Liver (tissue), 9 donors: ENCODE measurements around the gene COL24A1. TPM values are rescaled to one million over a fixed set of nuclear protein-coding genes. Genes with fewer than 3 reads are reported as not detected.

Experiments
- DNase-seq: peaks from one replicate; pipeline ENCODE4 v3.0.0-alpha.2; 2017; ENCODE audit warnings: low spot score
- H3K27ac ChIP-seq, 2 donors: one replicate each; pipeline ENCODE4 v1.7.0; 2013; ENCODE audit warnings: inconsistent platforms in 2 of 2, low read length in 2 of 2, control low read depth in 1 of 2, low read depth in 1 of 2, mild to moderate bottlenecking in 1 of 2
- H3K27me3 ChIP-seq, 4 donors: one replicate each; pipeline versions ENCODE4 v1.6.1 to v1.7.0; 2013; ENCODE audit warnings: low read length in 3 of 4, inconsistent platforms in 1 of 4, mild to moderate bottlenecking in 1 of 4, moderate library complexity in 1 of 4; ENCODE audit not compliant: control insufficient read depth in 4 of 4, insufficient read depth in 4 of 4
- H3K36me3 ChIP-seq, 4 donors: one replicate each; pipeline versions ENCODE4 v1.6.1 to v1.7.0; 2013; ENCODE audit warnings: low read length in 3 of 4, mild to moderate bottlenecking in 3 of 4, low read depth in 1 of 4, moderate library complexity in 1 of 4; ENCODE audit not compliant: control insufficient read depth in 4 of 4, insufficient read depth in 3 of 4
- H3K4me1 ChIP-seq, 4 donors: one replicate each; pipeline versions ENCODE4 v1.6.1 to v1.7.0; 2013; ENCODE audit warnings: low read length in 3 of 4, mild to moderate bottlenecking in 3 of 4, moderate library complexity in 1 of 4; ENCODE audit not compliant: control insufficient read depth in 4 of 4, insufficient read depth in 4 of 4
- H3K4me3 ChIP-seq, 3 donors: one replicate each; pipeline versions ENCODE4 v1.6.1 to v1.7.0; 2013; ENCODE audit warnings: low read length in 3 of 3, control low read depth in 1 of 3, low read depth in 1 of 3, mild to moderate bottlenecking in 1 of 3
- H3K9ac ChIP-seq, 2 donors: one replicate each; pipeline ENCODE4 v1.7.0; 2013; ENCODE audit warnings: low read length in 2 of 2, mild to moderate bottlenecking in 2 of 2, moderate library complexity in 2 of 2, control low read depth in 1 of 2, low read depth in 1 of 2
- H3K9me3 ChIP-seq, 4 donors: one replicate each; pipeline versions ENCODE4 v1.6.1 to v1.7.0; 2013; ENCODE audit warnings: low read length in 3 of 4; ENCODE audit not compliant: control insufficient read depth in 4 of 4
- ATF3 ChIP-seq: IDR thresholded peaks from 2 replicates; pipeline ENCODE4 v1.6.1; 2016; ENCODE audit warnings: antibody characterized with exemption
- CTCF ChIP-seq: fragments of 150-350 bp; IDR thresholded peaks from 2 replicates; pipeline ENCODE4 v1.5.1; 2017; ENCODE audit warnings: improper control_type of control experiment, low read depth, low read length; ENCODE audit not compliant: missing input control
- EGR1 ChIP-seq, 2 donors: IDR thresholded peaks; 2 replicates each; pipeline ENCODE4 v1.6.1; 2016 to 2018; ENCODE audit warnings: antibody characterized with exemption in 2 of 2, low read depth in 2 of 2
- FOXA1 ChIP-seq: IDR thresholded peaks from 2 replicates; pipeline ENCODE4 v1.6.1; 2016; ENCODE audit warnings: antibody characterized with exemption
- FOXA2 ChIP-seq: IDR thresholded peaks from 2 replicates; pipeline ENCODE4 v1.6.1; 2016; ENCODE audit warnings: antibody characterized with exemption
- GABPA ChIP-seq, 2 donors: IDR thresholded peaks in 1 of 2; conservative IDR thresholded peaks in 1 of 2; 2 replicates each; pipeline ENCODE4 v1.6.1; 2016; ENCODE audit warnings: antibody characterized with exemption in 2 of 2, mild to moderate bottlenecking in 1 of 2, moderate library complexity in 1 of 2
- HNF4A ChIP-seq, 2 donors: conservative IDR thresholded peaks; 2 replicates each; pipeline ENCODE4 v1.6.1; 2016; ENCODE audit warnings: antibody characterized with exemption in 2 of 2, mild to moderate bottlenecking in 2 of 2
- HNF4G ChIP-seq: IDR thresholded peaks from 2 replicates; pipeline ENCODE4 v1.6.1; 2016; ENCODE audit warnings: antibody characterized with exemption
- JUND ChIP-seq, 2 donors: IDR thresholded peaks; 2 replicates each; pipeline ENCODE4 v1.6.1; 2016; ENCODE audit warnings: antibody characterized with exemption in 2 of 2
- NR2F2 ChIP-seq: IDR thresholded peaks from 2 replicates; pipeline ENCODE4 v1.6.1; 2016; ENCODE audit warnings: antibody characterized with exemption
- RAD21 ChIP-seq, 2 donors: IDR thresholded peaks; 2 replicates each; pipeline ENCODE4 v1.6.1; 2016; ENCODE audit warnings: antibody characterized with exemption in 2 of 2, mild to moderate bottlenecking in 2 of 2
- REST ChIP-seq: IDR thresholded peaks from 2 replicates; pipeline ENCODE4 v1.6.1; 2016; ENCODE audit warnings: antibody characterized with exemption, mild to moderate bottlenecking
- RXRA ChIP-seq, 2 donors: IDR thresholded peaks; 2 replicates each; pipeline ENCODE4 v1.6.1; 2017 to 2018; ENCODE audit warnings: antibody characterized with exemption in 2 of 2, mild to moderate bottlenecking in 1 of 2
- SP1 ChIP-seq: IDR thresholded peaks from 2 replicates; pipeline ENCODE4 v1.6.1; 2018; ENCODE audit warnings: antibody characterized with exemption, mild to moderate bottlenecking
- TAF1 ChIP-seq: conservative IDR thresholded peaks from 2 replicates; pipeline ENCODE4 v1.6.1; 2016; ENCODE audit warnings: antibody characterized with exemption, mild to moderate bottlenecking
- YY1 ChIP-seq: IDR thresholded peaks from 2 replicates; pipeline ENCODE4 v1.6.1; 2016; ENCODE audit warnings: antibody characterized with exemption, mild to moderate bottlenecking
- ZBTB33 ChIP-seq: IDR thresholded peaks from 2 replicates; pipeline ENCODE4 v1.6.1; 2016; ENCODE audit warnings: antibody characterized with exemption
- WGBS: extraction: QIAGEN DNeasy Blood & Tissue Kit; methylation state at CpG from one replicate; pipeline ENCODE4 v1.1.7; 2013; 5-methylcytosine and 5-hydroxymethylcytosine counted together
- polyA plus RNA-seq, 2 donors: library from polyadenylated mRNA; stranded (reverse) in 1 of 2; unstranded in 1 of 2; fragments of 200-250 nt in 1 of 2; fragments of >200 nt in 1 of 2; fragmentation: Nextera tagmentation in 1 of 2; extraction: Ambion mirVana in 1 of 2; gene quantifications; one replicate each; pipeline versions ENCODE4 v1.2.1 to v1.2.3, GENCODE V29; 2013 to 2015
- total RNA-seq, 2 donors: library from RNA; depleted of rRNA; stranded (reverse); fragments of >200 nt; gene quantifications; one replicate each; pipeline ENCODE4 v1.2.3, GENCODE V29; 2014
- TF ChIP-seq, protein P1 (sequence below): IDR thresholded peaks from 2 replicates; pipeline ENCODE4 v1.6.1; 2016; ENCODE audit warnings: antibody characterized with exemption
- donor health status: healthy.
- donor health status: healthy.
- donor health status: healthy.
- donor health status: healthy.
- donor health status: healthy.

Gene COL24A1
- total and polyA plus RNA-seq, 4 donors = under 0.01 to 0.28 (median 0.01) TPM; not detected in 1

GRCh38 chr1:85708829-85709227, 447.7 kb downstream of the COL24A1 start:
- Histone ChIP-seq H3K36me3 (peaks cover 0 to 3% (median 0%) of the 10 kb centered on the region in 4 donors), H3K4me1 (peaks cover 3 to 17% (median 10%) of the 10 kb centered on the region in 4 donors), H3K9ac (peak overlapping the region in 1 of 2 donors; percentile 90), H3K4me3 (peak overlapping the region; percentile 78 to 85 (median 79)), H3K9me3 (peaks cover 0 to 3% (median 0%) of the 10 kb centered on the region in 4 donors), H3K27ac (peak overlapping the region; percentile 69 to 79), H3K27me3 (peaks cover 0 to 3% (median 0%) of the 10 kb centered on the region in 4 donors)
- TF ChIP-seq SP1 = no peak
- no peak for TF ChIP-seq FOXA2
- no peak for TF ChIP-seq NR2F2
- TF ChIP-seq YY1 = no peak
- no peak for TF ChIP-seq RXRA (IDR thresholded peaks at IDR 0.05)
- no peak for TF ChIP-seq HNF4A (conservative IDR thresholded peaks at IDR 0.05)
- TF ChIP-seq RAD21 (IDR thresholded peaks at IDR 0.05) = no peak
- no peak for TF ChIP-seq FOXA1
- TF ChIP-seq, protein P1, sequence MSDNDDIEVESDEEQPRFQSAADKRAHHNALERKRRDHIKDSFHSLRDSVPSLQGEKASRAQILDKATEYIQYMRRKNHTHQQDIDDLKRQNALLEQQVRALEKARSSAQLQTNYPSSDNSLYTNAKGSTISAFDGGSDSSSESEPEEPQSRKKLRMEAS = no peak
- no peak for TF ChIP-seq REST
- no peak for TF ChIP-seq GABPA (IDR thresholded peaks at IDR 0.05 in 1 of 2, conservative IDR thresholded peaks at IDR 0.05 in 1 of 2)
- no peak for TF ChIP-seq ZBTB33
- TF ChIP-seq JUND (IDR thresholded peaks at IDR 0.05) = no peak
- no peak for TF ChIP-seq EGR1 (IDR thresholded peaks at IDR 0.05; ENCODE audit: low read depth in 2 of 2)
- no peak for TF ChIP-seq TAF1
- TF ChIP-seq HNF4G = no peak
- no peak for TF ChIP-seq CTCF
- no peak for TF ChIP-seq ATF3
- WGBS = 84% methylated on average over 6 of the region's 6 CpGs
- DNase-seq = no peak
